GM19240 (cell line): ENCODE measurements around the gene KLHL7.
"Not testable (repeated sequence)": the region's sequence is repeated elsewhere in the genome, so short reads cannot be mapped to it uniquely, and the experiment has no call there.

ENCODE experiments used
- DNase-seq: peaks from one replicate; pipeline ENCODE4 v3.0.0; 2011; ENCODE audit warnings: low spot score; ENCODE audit not compliant: insufficient read length

Gene KLHL7

GRCh38 chr7:23175938-23176337 lies 70.4 kb downstream of the KLHL7 start:
- DNase-seq, result no peak

DNA sequence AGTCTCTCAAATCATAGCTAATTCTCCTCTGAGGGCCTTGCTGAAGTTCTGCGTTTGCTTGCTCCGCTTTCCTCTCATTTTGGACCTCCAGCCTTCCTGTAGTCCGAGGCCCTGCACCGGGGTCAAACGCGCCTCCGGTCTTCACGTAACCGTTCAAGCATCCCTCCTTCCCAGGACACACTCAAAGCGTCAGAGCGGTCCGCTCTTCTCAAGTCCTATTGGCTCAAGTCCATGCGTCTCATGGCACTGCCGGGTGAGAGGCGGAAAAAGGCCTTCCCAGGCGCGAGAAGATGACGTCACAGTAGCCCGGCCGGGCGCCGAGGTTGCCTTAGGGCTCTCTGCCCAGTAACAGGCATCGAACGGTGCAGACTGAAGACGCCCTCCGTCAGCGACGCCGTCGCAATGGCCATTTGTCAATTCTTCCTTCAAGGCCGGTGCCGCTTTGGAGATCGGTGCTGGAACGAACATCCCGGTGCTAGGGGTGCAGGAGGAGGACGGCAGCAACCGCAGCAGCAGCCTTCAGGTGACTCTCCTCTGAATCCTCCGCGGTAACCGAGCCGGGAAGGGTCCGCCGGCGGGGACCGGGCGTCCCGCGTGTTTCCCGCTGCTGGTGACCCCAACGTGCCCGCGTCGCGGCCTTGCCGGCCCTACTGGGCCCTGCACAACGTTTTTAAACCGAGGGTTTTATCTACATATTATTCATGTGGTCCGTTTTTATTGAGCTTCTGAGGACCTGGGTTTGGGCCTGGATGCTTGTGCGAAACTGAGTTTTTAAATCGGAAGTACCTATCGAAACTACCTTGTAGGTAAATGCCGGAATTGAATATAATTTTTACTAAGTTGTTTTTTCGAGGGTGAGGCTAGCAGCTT lies 76.3 kb downstream of the KLHL7 start, which contains the start of gene NUP42:
Gene NUP42, plus strand, starts transcription at position 365 of the 870 bp plus-strand sequence. Its CDS starts 38 bp downstream, at position 403.
- peak; percentile 62 for DNase-seq

- DNase-seq, result no peak
Observed at GRCh38 chr7:23183279-23184012, 77.9 kb downstream of the KLHL7 start.

GRCh38 chr7:23184291-23184690 lies 78.7 kb downstream of the KLHL7 start:
- no peak for DNase-seq

DNA sequence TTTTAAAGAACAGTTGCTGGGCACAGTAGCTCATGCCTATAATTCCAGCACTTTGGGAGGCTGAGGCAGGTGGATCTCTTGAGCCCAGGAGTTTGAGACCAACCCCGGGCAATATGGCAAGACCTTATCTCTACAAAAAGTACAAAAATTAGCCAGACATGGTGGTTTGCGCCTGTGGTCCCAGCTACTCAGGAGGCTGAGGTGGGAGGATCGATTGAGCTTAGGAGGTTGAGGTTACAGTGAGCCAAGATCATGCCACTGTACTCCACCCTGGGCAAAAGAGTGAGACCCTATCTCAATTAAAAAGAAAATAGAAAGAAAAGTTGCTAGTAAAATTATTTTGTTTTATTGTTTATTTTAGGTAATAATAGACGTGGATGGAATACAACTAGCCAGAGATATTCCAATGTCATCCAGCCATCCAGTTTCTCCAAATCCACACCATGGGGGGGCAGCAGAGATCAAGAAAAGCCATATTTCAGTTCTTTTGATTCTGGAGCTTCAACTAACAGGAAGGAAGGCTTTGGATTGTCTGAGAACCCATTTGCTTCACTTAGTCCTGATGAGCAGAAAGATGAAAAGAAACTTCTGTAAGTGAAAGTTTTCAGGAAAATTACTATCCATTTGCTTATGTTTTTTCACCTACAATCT lies 79.2 kb downstream of the KLHL7 start:
- no peak for DNase-seq

DNA sequence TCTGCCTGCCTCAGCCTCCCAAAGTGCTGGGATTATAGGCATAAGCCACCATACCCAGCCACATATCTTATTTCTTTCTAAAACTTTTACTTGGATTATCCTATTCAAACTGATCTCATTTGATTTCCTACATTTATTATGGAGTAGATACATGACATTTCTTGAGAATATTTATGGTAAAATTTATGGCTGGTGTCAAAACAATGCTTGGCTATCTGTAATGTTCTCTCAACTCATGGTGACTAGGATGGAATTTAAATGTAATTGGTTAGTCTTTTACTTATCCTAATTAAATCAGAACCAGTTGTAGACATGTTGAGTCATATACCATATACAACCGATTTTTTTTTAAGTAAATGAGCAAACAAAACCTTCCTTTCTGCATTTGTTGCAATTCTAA lies 80.4 kb downstream of the KLHL7 start:
- no peak for DNase-seq

GRCh38 chr7:23191022-23191421 lies 85.4 kb downstream of the KLHL7 start:
- no peak for DNase-seq

DNA sequence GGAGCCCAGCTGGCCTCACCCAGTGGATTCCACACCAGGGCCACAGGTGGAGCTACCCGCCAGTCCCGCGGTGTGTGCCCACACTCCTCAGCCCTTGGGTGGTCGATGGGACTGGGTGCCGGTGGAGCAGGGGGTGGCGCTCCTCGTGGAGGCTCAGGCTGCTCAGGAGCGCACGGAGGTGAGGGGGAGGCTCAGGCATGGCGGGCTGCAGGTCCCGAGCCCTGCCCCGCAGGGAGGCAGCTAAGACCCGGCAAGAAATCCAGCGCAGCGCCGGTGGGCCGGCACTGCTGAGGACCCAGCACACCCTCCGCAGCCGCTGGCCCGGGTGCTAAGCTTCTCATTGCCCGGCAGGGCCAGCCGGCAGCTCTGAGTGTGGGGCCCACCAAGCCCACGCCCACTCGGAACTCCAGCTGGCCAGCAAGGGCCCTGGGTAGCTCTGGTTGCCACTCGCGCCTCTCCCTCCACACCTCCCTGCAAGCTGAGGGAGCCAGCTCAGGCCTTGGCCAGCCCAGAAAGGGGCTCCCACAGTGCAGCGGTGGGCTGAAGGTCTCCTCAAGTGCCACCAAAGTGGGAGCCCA lies 88.2 kb downstream of the KLHL7 start:
- DNase-seq, result not testable (repeated sequence)

- DNase-seq, result no peak
Observed at GRCh38 chr7:23196306-23196705, 90.7 kb downstream of the KLHL7 start.

DNA sequence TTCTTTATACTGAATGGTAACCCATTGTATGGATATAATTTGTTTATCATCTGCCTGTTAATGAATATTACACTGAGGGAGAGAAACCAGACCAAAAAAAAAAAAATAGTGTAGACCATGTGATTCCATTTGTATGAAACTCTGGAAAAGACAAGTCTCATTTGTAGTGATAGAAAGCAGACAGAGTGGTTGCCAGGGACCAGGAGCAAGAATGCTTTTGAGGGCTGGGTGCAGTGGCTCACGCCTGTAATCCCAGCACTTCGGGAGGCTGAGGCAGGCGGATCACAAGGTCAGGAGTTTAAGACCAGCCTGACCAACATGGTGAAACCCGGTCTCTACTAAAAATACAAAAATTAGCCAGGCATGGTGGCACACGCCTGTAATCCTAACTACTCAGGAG lies 92.2 kb downstream of the KLHL7 start:
- not testable (repeated sequence) for DNase-seq

GRCh38 chr7:23200331-23200730 lies 94.7 kb downstream of the KLHL7 start:
- no peak for DNase-seq

DNA sequence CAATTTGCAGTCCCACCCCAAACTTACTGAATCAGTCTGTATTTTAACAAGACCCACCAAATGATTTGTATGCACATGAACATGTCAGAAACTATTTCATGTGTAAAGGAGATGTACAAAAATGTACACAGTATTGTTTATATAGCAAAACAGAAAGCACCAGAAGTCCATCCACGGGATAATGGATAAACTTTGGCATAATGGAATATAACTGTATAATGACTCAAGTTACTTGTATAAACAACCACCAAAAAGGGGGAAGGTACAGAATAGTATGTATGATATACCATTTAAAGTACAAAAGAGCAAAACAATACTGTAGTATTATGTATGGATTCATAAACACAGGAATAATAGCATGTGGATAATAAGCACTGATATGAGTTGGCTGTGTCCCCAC lies 98.7 kb downstream of the KLHL7 start:
- DNase-seq, result no peak

DNA sequence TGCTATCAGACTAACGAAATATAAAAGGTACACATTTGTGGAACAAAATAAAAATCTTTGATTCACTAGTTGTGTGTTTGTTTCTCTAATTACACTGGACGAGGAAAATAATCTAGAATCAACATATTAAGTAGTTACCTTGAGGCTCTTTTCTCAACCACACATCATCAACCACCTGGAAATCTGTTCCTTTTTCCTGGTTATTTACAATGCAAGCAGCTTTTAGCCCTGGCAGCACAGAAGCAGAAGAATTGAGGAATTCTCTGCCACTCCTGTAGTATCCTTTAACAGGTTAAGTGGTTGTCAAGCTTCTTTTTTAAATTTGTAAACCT lies 100.0 kb downstream of the KLHL7 start:
- no peak for DNase-seq

GRCh38 chr7:23205909-23206767 lies 100.6 kb downstream of the KLHL7 start:
- DNase-seq, result no peak

GRCh38 chr7:23207021-23207420 lies 101.4 kb downstream of the KLHL7 start:
- DNase-seq, result no peak

- DNase-seq, result no peak
Observed at GRCh38 chr7:23207884-23208283, 102.3 kb downstream of the KLHL7 start.

DNA sequence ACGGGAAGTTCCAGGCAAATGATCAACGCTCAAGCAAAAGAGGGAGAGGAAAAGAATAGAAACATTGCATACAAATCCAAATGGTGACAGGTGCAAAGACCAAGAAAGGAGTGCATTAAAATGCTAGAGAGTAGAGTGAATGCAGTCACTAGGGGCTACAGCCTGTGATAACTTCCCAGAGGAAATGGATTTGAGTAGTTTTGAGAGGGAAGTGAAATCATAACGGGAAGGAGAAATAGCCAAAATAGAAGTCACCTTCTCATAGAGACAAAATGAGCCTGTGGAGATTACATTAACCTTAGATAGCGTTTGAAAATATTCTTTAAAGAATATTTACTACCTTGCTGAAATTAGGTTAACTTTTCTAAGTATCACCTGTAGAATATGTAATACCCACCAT lies 102.7 kb downstream of the KLHL7 start:
- DNase-seq, result no peak

- DNase-seq, result no peak
Observed at GRCh38 chr7:23210506-23210905, 104.9 kb downstream of the KLHL7 start.

DNA sequence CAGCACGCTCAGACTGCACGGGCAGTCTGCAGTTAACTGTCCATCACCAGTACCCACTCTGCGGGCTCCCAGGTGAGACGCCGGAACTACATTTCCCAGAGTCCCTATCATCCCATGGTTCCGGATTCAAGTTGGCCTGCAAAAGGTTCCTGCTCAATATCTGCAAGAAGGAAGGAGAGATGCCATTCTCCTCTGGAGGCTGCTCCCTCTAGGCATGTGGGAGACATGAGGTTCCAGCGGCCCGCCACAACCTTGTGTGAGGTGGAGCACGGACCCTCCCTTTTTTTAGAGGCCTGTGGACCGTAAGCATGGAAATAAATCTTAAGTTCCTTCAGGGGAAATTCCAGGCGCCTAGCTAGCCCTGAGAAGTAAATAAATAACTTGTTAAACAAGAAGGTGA lies 106.0 kb downstream of the KLHL7 start:
- no peak for DNase-seq

DNA sequence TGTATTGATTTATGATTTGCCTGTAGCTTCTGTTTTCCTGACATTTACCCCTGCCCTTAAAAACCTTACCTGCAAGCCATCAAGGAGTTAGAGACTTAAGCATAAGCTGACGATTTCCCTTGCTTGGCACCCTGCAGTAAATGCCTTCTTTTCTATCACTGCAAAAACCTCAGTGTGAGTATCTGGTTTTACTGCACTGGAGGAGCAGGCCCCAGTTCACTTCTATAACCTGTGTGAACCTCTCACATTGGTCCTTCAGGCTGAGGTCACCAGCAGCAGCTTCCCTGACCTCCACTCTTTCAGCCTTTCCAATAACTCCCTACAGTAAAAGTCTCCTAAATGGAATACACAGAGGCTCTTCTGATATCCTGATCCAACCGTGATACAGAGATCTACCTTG lies 106.8 kb downstream of the KLHL7 start:
- no peak for DNase-seq

GRCh38 chr7:23212841-23213240 lies 107.3 kb downstream of the KLHL7 start:
- DNase-seq, result no peak
